GM19397 (cell line): ENCODE measurements around the gene REC8.
"Not testable (repeated sequence)": the region's sequence is repeated elsewhere in the genome, so short reads cannot be mapped to it uniquely, and the experiment has no call there.

Source experiments
- ATAC-seq: cut with Tn5 transposase; IDR thresholded peaks from one replicate; pipeline ENCODE4 v1.9.1; 2021; ENCODE audit warnings: mild to moderate bottlenecking, moderate library complexity; ENCODE audit not compliant: unreplicated experiment

Gene REC8

GRCh38 chr14:24183014-24183481 lies 11.2 kb downstream of the REC8 start:
- ATAC-seq = no peak

- ATAC-seq = no peak
These were observed 12.5 kb downstream of the REC8 start for GRCh38 chr14:24184104-24184970.

DNA sequence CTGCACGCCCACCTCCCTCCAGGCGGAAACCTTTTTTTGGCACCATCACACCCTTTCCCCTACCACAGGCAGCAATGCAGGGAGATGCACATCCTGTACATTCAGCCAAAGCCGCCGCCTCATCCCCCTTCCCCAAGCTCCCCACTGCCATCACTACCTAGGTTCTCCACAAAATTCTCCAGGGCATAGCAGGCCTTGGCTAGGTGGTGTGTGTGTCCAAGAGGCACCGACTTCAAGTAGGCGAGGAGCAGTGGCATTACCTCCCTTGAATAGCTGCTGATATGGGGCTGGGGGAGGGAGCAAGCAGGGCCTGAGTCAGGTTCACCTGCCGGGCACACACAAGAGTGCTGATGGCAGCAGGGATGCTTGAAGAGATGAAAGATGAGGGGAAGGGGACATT lies 13.1 kb downstream of the REC8 start:
- ATAC-seq = no peak

- no peak for ATAC-seq
These were observed 13.9 kb downstream of the REC8 start for GRCh38 chr14:24185741-24186140.

GRCh38 chr14:24186831-24187538 lies 15.1 kb downstream of the REC8 start:
- no peak for ATAC-seq

DNA sequence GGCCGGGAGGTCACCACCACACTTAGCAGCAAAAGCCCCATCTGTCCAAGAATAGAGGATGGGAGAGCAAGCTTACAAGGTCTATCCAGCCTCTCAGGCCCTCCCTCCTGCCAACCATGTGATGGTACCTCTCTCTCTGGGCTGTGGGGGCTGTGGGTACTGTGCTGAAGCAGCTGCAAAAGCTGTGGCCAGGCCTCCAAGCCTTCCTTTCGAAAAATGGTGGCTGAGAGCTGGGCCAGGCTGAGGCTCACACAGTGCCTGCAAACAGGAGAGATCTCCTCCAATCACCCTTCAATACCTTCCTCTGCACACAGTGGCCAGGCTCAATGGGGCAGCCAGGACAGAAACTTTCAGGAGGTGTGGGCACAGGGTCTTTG lies 15.6 kb downstream of the REC8 start:
- ATAC-seq = no peak

DNA sequence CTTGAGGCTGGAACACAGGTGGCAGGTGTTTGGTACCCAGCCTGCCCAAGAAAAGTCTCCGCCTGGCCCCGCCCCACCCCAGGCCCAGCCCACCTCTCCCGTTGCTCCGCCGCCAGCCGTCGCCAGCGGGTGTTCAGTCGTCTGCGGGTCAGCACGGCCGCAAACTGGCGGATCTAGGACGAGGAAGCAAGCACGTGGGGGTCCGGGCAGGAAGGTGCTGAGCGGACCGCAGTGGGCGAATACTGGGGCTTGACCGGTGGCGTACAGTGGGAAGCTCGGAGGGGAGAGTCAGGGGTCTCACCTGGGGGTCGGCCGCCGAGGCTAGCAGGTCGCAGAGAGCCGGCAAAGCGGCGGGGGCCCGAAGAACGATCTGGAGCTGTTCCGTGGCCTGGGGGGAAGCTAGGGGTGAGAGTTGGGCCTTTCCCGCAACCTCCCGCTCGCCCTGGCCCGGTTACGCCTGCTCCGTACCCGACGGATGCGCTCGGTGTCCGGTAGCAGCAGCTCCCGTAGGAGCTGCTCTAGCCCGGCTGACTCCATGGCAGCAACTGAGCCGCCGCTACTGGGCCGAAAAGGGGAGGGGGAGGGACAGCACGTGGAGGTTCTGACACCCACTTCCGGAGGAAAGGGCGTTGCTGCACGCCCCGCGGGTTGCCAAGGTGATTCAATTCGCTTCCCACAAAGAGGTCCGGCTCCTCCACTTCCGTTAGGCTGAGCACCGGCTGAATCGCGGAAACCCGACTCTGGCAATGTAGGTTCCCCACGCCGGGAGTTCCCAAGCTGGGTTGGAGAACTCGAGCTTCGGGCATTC lies 16.6 kb downstream of the REC8 start, which contains the start of gene IPO4:
Gene IPO4 (minus strand): TSS at position 566 of the 808 bp plus-strand sequence. CDS start 29 bp downstream, at position 537.
- ATAC-seq = peak; percentile 84

DNA sequence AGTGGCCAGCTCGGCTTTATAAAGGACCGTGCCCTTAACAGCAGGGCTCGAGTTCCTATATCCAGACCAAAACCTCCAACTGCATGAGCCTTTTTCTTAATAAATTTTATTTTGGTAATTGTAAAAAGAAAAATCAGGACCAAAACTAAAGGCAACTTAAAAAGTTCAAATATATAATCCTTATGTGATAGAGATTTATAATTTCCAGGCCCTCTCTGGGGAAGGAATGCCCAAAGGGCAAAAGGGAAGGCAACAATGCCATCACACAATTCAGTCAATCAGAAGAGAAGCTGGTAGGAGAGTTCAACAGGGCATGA lies 17.1 kb downstream of the REC8 start:
- no peak for ATAC-seq

- no peak for ATAC-seq
These were observed 17.6 kb downstream of the REC8 start for GRCh38 chr14:24189460-24189859.

DNA sequence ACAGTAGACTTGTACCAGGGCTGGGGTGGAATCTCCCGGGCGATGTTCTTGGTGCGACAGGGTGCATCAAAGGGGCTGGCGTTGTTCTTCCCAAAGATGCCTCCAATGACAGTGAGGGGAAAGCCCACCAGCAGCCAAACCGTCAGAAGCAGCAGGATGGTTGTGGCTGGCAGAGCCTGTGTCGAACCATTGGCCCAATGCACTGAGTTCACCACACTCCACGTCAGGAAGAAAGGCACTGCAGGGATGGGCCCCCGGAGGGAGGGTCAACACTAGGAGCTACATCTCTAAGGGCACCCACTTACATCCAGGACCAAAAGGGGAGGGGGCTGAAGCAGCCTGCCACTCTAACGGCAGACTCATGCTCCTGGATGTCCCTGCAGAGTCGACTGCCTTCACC lies 18.5 kb downstream of the REC8 start:
- no peak for ATAC-seq

DNA sequence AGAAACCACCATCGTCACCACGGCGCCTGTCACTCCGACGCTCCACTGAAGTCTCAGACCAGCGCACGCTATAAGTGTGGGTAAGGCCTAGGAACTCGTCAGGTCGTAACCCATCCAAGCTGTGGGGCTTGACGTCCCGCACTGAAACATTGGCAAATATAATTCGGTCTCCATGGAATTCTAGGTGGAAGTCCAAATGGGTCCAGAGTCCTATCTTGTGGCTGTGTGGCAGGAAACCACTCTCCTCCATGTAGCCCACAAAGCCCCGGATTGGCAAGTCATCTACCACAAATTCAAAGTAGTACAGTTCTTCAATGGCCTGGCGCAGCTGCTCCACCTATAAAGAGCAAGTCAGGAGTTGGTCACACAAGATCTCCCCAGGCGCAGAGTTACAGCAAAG lies 21.1 kb downstream of the REC8 start:
- no peak for ATAC-seq

- ATAC-seq = no peak
These were observed 22.4 kb downstream of the REC8 start for GRCh38 chr14:24194186-24194872.

- ATAC-seq = no peak
These were observed 22.9 kb downstream of the REC8 start for GRCh38 chr14:24194873-24195185.

DNA sequence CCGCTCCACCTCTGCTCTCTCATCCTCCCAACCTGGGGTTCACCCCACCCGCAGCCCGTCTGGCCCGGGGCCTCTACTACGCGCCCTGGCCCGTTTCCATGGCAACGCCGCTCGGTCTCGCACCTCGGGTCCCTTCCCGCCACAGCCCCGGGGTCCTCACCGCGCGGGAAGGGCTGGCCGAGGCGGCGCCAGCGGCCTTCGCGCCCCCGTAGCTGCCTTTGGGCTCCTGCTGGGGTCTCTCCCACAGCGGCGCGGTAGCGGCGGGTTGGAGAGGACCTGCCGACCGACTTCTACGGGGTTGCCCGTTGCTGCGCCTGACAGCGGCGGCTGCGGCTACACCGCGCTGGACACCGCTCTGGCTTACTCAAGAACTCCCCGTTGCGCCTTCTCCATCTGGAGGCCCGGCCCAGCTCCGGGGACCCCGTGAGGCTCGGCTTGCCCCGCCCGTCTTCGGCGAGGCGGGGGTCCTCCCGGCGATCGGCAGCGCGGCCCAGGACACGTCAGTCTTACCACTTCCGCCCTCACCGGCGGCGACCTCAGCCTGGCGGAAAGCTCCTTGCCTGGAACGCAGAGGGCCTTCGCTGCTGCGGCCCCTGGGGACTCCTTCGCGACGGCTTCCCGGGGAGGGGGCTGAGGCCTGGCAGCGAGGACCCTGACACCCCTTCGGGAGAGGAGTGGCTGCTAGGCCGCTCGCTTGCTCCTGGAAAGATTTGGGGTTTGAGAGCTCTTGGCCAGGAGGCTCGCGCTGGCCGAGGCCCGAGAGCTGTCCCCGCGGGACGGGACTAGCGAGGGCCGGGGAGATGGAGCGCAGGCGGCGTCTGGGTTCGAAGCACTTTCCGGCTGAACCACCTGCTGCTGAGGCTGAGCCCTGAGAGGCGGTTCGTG lies 23.5 kb downstream of the REC8 start, which contains the start of gene TM9SF1:
Gene TM9SF1 (minus strand): TSS at position 256 of the 885 bp plus-strand sequence. CDS start 422 bp downstream, outside the sequence.
- peak; percentile 89 for ATAC-seq

GRCh38 chr14:24196071-24197055 lies 24.5 kb downstream of the REC8 start:
- no peak for ATAC-seq

- no peak for ATAC-seq
These were observed 25.2 kb downstream of the REC8 start for GRCh38 chr14:24197056-24197450.

DNA sequence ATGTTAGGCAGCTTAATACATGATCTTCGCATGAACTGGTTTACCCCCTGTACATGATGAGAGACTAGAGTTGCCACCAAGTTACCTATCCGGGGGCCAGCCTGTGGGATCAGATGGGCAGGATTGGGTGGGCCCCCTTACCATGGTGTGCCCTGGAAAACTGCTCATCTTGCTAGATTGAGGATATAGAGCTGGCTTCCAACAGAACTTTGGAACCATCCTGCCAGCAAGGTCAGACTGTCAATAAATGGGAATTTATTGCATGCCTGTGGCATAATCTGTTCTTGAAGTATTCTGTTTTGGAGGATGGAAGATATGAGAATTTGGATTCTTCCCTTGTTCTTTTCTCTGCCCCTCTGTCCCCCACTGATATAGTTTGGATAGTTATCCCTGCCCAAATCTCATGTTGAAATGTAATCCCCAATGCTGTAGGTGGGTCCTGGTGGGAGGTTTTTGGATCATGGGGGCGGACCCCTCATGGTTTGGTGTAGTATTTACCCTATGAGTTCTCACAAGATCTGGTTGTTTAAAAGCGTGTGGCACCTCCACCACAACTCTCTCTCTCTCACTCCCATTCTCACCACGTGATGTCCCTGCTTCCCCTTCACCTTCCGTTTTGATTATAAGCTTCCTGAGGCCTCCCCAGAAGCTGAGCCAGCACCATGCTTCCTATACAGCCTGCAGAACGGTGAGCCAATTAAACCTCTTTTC lies 27.1 kb downstream of the REC8 start:
- ATAC-seq = no peak

GRCh38 chr14:24202538-24202937 lies 30.7 kb downstream of the REC8 start:
- not testable (repeated sequence) for ATAC-seq
